Liver (tissue), 9 donors: ENCODE data around the gene C3orf38. TPM values are rescaled to one million over a fixed set of nuclear protein-coding genes. Genes with fewer than 3 reads are reported as not detected.

ENCODE experiments used
- DNase-seq: peaks from one replicate; pipeline ENCODE4 v3.0.0-alpha.2; 2017; ENCODE audit warnings: low spot score
- H3K27ac ChIP-seq, 2 donors: one replicate each; pipeline ENCODE4 v1.7.0; 2013; ENCODE audit warnings: inconsistent platforms in 2 of 2, low read length in 2 of 2, control low read depth in 1 of 2, low read depth in 1 of 2, mild to moderate bottlenecking in 1 of 2
- H3K27me3 ChIP-seq, 4 donors: one replicate each; pipeline versions ENCODE4 v1.6.1 to v1.7.0; 2013; ENCODE audit warnings: low read length in 3 of 4, inconsistent platforms in 1 of 4, mild to moderate bottlenecking in 1 of 4, moderate library complexity in 1 of 4; ENCODE audit not compliant: control insufficient read depth in 4 of 4, insufficient read depth in 4 of 4
- H3K36me3 ChIP-seq, 4 donors: one replicate each; pipeline versions ENCODE4 v1.6.1 to v1.7.0; 2013; ENCODE audit warnings: low read length in 3 of 4, mild to moderate bottlenecking in 3 of 4, low read depth in 1 of 4, moderate library complexity in 1 of 4; ENCODE audit not compliant: control insufficient read depth in 4 of 4, insufficient read depth in 3 of 4
- H3K4me1 ChIP-seq, 4 donors: one replicate each; pipeline versions ENCODE4 v1.6.1 to v1.7.0; 2013; ENCODE audit warnings: low read length in 3 of 4, mild to moderate bottlenecking in 3 of 4, moderate library complexity in 1 of 4; ENCODE audit not compliant: control insufficient read depth in 4 of 4, insufficient read depth in 4 of 4
- H3K4me3 ChIP-seq, 3 donors: one replicate each; pipeline versions ENCODE4 v1.6.1 to v1.7.0; 2013; ENCODE audit warnings: low read length in 3 of 3, control low read depth in 1 of 3, low read depth in 1 of 3, mild to moderate bottlenecking in 1 of 3
- H3K9ac ChIP-seq, 2 donors: one replicate each; pipeline ENCODE4 v1.7.0; 2013; ENCODE audit warnings: low read length in 2 of 2, mild to moderate bottlenecking in 2 of 2, moderate library complexity in 2 of 2, control low read depth in 1 of 2, low read depth in 1 of 2
- H3K9me3 ChIP-seq, 4 donors: one replicate each; pipeline versions ENCODE4 v1.6.1 to v1.7.0; 2013; ENCODE audit warnings: low read length in 3 of 4; ENCODE audit not compliant: control insufficient read depth in 4 of 4
- FOXA1 ChIP-seq: IDR thresholded peaks from 2 replicates; pipeline ENCODE4 v1.6.1; 2016; ENCODE audit warnings: antibody characterized with exemption
- FOXA2 ChIP-seq: IDR thresholded peaks from 2 replicates; pipeline ENCODE4 v1.6.1; 2016; ENCODE audit warnings: antibody characterized with exemption
- GABPA ChIP-seq, 2 donors: IDR thresholded peaks in 1 of 2; conservative IDR thresholded peaks in 1 of 2; 2 replicates each; pipeline ENCODE4 v1.6.1; 2016; ENCODE audit warnings: antibody characterized with exemption in 2 of 2, mild to moderate bottlenecking in 1 of 2, moderate library complexity in 1 of 2
- HNF4A ChIP-seq, 2 donors: conservative IDR thresholded peaks; 2 replicates each; pipeline ENCODE4 v1.6.1; 2016; ENCODE audit warnings: antibody characterized with exemption in 2 of 2, mild to moderate bottlenecking in 2 of 2
- HNF4G ChIP-seq: IDR thresholded peaks from 2 replicates; pipeline ENCODE4 v1.6.1; 2016; ENCODE audit warnings: antibody characterized with exemption
- JUND ChIP-seq, 2 donors: IDR thresholded peaks; 2 replicates each; pipeline ENCODE4 v1.6.1; 2016; ENCODE audit warnings: antibody characterized with exemption in 2 of 2
- RAD21 ChIP-seq, 2 donors: IDR thresholded peaks; 2 replicates each; pipeline ENCODE4 v1.6.1; 2016; ENCODE audit warnings: antibody characterized with exemption in 2 of 2, mild to moderate bottlenecking in 2 of 2
- RXRA ChIP-seq, 2 donors: IDR thresholded peaks; 2 replicates each; pipeline ENCODE4 v1.6.1; 2017 to 2018; ENCODE audit warnings: antibody characterized with exemption in 2 of 2, mild to moderate bottlenecking in 1 of 2
- SP1 ChIP-seq: IDR thresholded peaks from 2 replicates; pipeline ENCODE4 v1.6.1; 2018; ENCODE audit warnings: antibody characterized with exemption, mild to moderate bottlenecking
- TAF1 ChIP-seq: conservative IDR thresholded peaks from 2 replicates; pipeline ENCODE4 v1.6.1; 2016; ENCODE audit warnings: antibody characterized with exemption, mild to moderate bottlenecking
- YY1 ChIP-seq: IDR thresholded peaks from 2 replicates; pipeline ENCODE4 v1.6.1; 2016; ENCODE audit warnings: antibody characterized with exemption, mild to moderate bottlenecking
- WGBS: extraction: QIAGEN DNeasy Blood & Tissue Kit; methylation state at CpG from one replicate; pipeline ENCODE4 v1.1.7; 2013; 5-methylcytosine and 5-hydroxymethylcytosine counted together
- polyA plus RNA-seq, 2 donors: library from polyadenylated mRNA; stranded (reverse) in 1 of 2; unstranded in 1 of 2; fragments of 200-250 nt in 1 of 2; fragments of >200 nt in 1 of 2; fragmentation: Nextera tagmentation in 1 of 2; extraction: Ambion mirVana in 1 of 2; gene quantifications; one replicate each; pipeline versions ENCODE4 v1.2.1 to v1.2.3, GENCODE V29; 2013 to 2015
- total RNA-seq, 2 donors: library from RNA; depleted of rRNA; stranded (reverse); fragments of >200 nt; gene quantifications; one replicate each; pipeline ENCODE4 v1.2.3, GENCODE V29; 2014
- TF ChIP-seq, protein P1 (sequence below): IDR thresholded peaks from 2 replicates; pipeline ENCODE4 v1.6.1; 2016; ENCODE audit warnings: antibody characterized with exemption
- TF ChIP-seq, protein P2 (sequence below): IDR thresholded peaks from 2 replicates; pipeline ENCODE4 v1.6.1; 2016; ENCODE audit warnings: antibody characterized with exemption
- TF ChIP-seq, protein P3 (sequence below): fragments of 150-350 bp; IDR thresholded peaks from 2 replicates; pipeline ENCODE4 v1.5.1; 2017; ENCODE audit warnings: improper control_type of control experiment, low read depth, low read length; ENCODE audit not compliant: missing input control
- TF ChIP-seq, protein P4 (sequence below): IDR thresholded peaks from 2 replicates; pipeline ENCODE4 v1.6.1; 2016; ENCODE audit warnings: antibody characterized with exemption
- TF ChIP-seq, protein P5 (sequence below): IDR thresholded peaks from 2 replicates; pipeline ENCODE4 v1.6.1; 2016; ENCODE audit warnings: antibody characterized with exemption, mild to moderate bottlenecking
- donor health status: healthy.
- donor health status: healthy.
- donor health status: healthy.
- donor health status: healthy.
- donor health status: healthy.

The C3orf38 gene
- total and polyA plus RNA-seq, 4 donors = 4.6 to 16.0 (median 8.1) TPM

DNA sequence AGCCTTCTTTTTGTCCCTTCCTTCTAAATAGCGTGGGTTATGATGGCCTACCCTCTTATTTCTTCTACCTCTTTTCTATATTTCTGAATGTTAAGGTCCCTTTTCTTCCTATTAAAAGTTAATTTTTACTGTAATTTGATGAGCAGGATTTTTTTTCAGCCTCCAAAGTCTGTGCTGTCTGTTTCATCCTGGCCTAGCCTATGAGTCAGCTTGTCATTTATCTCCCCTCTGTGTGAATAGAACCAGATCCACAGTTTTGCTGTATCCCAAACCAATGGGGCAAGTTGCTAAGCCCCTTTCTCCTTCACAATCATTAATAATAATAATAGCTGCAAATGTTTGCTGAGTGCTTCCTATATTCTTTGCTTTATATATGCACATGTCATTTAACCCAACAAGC, 18.1 kb upstream of the C3orf38 start:
- Histone ChIP-seq H3K9ac (no peak overlapping the region), H3K27ac (no peak overlapping the region), H3K4me1 (no peaks in the 10 kb centered on the region), H3K4me3 (no peak overlapping the region), H3K9me3 (no peaks in the 10 kb centered on the region), H3K36me3 (peaks cover 1 to 22% (median 17%) of the 10 kb centered on the region in 4 donors), H3K27me3 (no peaks in the 10 kb centered on the region)
- no peak for TF ChIP-seq FOXA1
- no peak for TF ChIP-seq HNF4G
- no peak for TF ChIP-seq JUND (IDR thresholded peaks at IDR 0.05)
- no peak for TF ChIP-seq RAD21 (IDR thresholded peaks at IDR 0.05)
- no peak for TF ChIP-seq SP1
- TF ChIP-seq, protein P1, sequence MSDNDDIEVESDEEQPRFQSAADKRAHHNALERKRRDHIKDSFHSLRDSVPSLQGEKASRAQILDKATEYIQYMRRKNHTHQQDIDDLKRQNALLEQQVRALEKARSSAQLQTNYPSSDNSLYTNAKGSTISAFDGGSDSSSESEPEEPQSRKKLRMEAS = no peak
- TF ChIP-seq RXRA (IDR thresholded peaks at IDR 0.05) = no peak
- TF ChIP-seq YY1 = no peak
- TF ChIP-seq, protein P2, sequence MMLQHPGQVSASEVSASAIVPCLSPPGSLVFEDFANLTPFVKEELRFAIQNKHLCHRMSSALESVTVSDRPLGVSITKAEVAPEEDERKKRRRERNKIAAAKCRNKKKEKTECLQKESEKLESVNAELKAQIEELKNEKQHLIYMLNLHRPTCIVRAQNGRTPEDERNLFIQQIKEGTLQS = no peak
- TF ChIP-seq TAF1 = no peak
- TF ChIP-seq FOXA2 = no peak
- TF ChIP-seq, protein P3, sequence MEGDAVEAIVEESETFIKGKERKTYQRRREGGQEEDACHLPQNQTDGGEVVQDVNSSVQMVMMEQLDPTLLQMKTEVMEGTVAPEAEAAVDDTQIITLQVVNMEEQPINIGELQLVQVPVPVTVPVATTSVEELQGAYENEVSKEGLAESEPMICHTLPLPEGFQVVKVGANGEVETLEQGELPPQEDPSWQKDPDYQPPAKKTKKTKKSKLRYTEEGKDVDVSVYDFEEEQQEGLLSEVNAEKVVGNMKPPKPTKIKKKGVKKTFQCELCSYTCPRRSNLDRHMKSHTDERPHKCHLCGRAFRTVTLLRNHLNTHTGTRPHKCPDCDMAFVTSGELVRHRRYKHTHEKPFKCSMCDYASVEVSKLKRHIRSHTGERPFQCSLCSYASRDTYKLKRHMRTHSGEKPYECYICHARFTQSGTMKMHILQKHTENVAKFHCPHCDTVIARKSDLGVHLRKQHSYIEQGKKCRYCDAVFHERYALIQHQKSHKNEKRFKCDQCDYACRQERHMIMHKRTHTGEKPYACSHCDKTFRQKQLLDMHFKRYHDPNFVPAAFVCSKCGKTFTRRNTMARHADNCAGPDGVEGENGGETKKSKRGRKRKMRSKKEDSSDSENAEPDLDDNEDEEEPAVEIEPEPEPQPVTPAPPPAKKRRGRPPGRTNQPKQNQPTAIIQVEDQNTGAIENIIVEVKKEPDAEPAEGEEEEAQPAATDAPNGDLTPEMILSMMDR = no peak
- TF ChIP-seq, protein P4, sequence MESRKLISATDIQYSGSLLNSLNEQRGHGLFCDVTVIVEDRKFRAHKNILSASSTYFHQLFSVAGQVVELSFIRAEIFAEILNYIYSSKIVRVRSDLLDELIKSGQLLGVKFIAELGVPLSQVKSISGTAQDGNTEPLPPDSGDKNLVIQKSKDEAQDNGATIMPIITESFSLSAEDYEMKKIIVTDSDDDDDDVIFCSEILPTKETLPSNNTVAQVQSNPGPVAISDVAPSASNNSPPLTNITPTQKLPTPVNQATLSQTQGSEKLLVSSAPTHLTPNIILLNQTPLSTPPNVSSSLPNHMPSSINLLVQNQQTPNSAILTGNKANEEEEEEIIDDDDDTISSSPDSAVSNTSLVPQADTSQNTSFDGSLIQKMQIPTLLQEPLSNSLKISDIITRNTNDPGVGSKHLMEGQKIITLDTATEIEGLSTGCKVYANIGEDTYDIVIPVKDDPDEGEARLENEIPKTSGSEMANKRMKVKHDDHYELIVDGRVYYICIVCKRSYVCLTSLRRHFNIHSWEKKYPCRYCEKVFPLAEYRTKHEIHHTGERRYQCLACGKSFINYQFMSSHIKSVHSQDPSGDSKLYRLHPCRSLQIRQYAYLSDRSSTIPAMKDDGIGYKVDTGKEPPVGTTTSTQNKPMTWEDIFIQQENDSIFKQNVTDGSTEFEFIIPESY = no peak
- TF ChIP-seq GABPA (IDR thresholded peaks at IDR 0.05 in 1 of 2, conservative IDR thresholded peaks at IDR 0.05 in 1 of 2) = no peak
- no peak for TF ChIP-seq HNF4A (conservative IDR thresholded peaks at IDR 0.05)
- TF ChIP-seq, protein P5, sequence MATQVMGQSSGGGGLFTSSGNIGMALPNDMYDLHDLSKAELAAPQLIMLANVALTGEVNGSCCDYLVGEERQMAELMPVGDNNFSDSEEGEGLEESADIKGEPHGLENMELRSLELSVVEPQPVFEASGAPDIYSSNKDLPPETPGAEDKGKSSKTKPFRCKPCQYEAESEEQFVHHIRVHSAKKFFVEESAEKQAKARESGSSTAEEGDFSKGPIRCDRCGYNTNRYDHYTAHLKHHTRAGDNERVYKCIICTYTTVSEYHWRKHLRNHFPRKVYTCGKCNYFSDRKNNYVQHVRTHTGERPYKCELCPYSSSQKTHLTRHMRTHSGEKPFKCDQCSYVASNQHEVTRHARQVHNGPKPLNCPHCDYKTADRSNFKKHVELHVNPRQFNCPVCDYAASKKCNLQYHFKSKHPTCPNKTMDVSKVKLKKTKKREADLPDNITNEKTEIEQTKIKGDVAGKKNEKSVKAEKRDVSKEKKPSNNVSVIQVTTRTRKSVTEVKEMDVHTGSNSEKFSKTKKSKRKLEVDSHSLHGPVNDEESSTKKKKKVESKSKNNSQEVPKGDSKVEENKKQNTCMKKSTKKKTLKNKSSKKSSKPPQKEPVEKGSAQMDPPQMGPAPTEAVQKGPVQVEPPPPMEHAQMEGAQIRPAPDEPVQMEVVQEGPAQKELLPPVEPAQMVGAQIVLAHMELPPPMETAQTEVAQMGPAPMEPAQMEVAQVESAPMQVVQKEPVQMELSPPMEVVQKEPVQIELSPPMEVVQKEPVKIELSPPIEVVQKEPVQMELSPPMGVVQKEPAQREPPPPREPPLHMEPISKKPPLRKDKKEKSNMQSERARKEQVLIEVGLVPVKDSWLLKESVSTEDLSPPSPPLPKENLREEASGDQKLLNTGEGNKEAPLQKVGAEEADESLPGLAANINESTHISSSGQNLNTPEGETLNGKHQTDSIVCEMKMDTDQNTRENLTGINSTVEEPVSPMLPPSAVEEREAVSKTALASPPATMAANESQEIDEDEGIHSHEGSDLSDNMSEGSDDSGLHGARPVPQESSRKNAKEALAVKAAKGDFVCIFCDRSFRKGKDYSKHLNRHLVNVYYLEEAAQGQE = no peak
- no peak for DNase-seq
- 95% methylated on average over 1 of the region's 1 CpG for WGBS

DNA sequence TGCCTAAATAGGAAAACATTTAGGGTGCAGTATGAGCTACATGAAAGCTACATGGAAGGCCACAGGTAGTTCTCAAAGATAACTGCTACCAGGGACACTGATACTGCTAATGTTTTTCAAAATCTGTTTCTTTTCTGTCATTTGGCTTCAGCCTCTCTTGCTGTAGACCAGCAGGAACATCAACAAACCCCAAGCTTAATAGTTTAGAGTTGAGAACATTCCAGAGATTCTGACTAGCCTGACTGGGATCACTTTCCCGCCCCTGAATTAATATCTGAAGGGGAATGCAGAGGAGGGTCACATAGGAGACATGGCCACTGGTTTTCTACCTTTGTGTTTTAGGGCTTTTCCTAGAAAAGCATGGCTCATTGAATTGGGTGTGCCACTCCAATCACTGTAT, 16.9 kb upstream of the C3orf38 start:
- TF ChIP-seq JUND (IDR thresholded peaks at IDR 0.05) = no peak
- TF ChIP-seq SP1 = no peak
- TF ChIP-seq, protein P4 = no peak
- TF ChIP-seq, protein P5 = no peak
- TF ChIP-seq, protein P2 = no peak
- TF ChIP-seq, protein P1 = no peak

More for the DNA sequence above, 16.9 kb upstream of the C3orf38 start:
- Histone ChIP-seq H3K27me3 (no peaks in the 10 kb centered on the region), H3K9ac (no peak overlapping the region), H3K4me3 (no peak overlapping the region), H3K4me1 (no peaks in the 10 kb centered on the region), H3K9me3 (no peaks in the 10 kb centered on the region), H3K36me3 (peaks cover 0 to 27% (median 17%) of the 10 kb centered on the region in 4 donors), H3K27ac (no peak overlapping the region)
- WGBS = 95% methylated on average over 1 of the region's 1 CpG
- no peak for DNase-seq
